ENCODE measurements around the gene LYPD6B.
A peak's percentile ranks its signal among the peaks of the same experiment; 100 is the strongest.

The LYPD6B gene

DNA sequence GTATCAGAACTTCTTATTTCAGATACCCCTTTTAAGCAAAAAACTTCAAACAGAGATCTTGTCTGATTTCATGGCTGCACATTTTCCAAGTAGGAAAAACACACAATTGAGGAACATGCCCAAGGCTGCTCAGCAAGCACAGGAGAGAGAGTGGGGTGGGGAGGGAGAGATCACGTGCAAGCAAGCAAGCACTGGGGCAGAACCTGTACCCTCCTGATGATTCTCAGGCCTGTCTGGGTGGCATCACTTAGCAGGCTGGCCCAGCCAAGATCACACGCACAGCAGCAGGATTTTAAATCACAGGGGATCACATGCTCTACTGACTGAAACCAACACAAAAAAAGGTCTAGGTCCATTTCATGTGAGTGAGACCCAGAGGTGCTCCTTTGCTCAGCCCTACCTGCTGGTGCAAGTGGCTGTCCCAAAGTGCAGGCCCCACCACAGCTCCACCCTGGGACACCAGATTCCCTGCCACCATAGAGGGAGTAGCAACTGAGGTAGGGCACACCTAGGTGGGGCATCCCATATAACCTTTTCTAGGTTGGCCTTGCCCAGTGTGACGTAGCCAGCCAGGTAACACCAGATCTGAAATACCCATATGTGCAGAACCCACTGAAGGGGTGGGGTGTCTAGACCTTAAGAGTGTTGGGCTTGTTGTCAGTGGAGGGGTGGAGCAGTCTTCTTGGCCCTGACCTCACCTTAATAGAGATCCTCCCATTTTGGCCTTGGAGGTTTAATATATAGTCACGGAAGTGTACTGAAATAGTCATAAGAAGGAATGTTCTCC lies 1.8 kb upstream of the LYPD6B start:
- Mint-ChIP-seq H3K36me3 (ENCODE audit: low read depth) (no peaks in the 10 kb centered on the region), H3K4me1 (peaks cover 49% of the 10 kb centered on the region), H3K27me3 (ENCODE audit: low read depth, poor library complexity) (peaks cover 22% of the 10 kb centered on the region), H3K9me3 (no peaks in the 10 kb centered on the region), H3K27ac (no peak overlapping the region), H3K4me3 (peak overlapping the region; percentile 69)
- DNase-seq = no peak
- TF ChIP-seq CTCF (IDR thresholded peaks at IDR 0.05) = no peak

- peaks cover 39% of the 10 kb centered on the region for H3K4me1 Mint-ChIP-seq
Measured at GRCh38 chr2:149037851-149038250, 648 bp upstream of the LYPD6B start.

GRCh38 chr2:149039213-149039724 lies 770 bp downstream of the LYPD6B start:
- peaks cover under 1% of the 10 kb centered on the region for H3K9me3 Mint-ChIP-seq
- DNase-seq = no peak

More at GRCh38 chr2:149037851-149038250, 648 bp upstream of the LYPD6B start:
- no peak overlapping the region for H3K27ac Mint-ChIP-seq
- H3K36me3 Mint-ChIP-seq (ENCODE audit: low read depth) = no peaks in the 10 kb centered on the region
- no peak for DNase-seq
- H3K4me3 Mint-ChIP-seq = peak overlapping the region; percentile 79
- no peak for TF ChIP-seq CTCF (IDR thresholded peaks at IDR 0.05)
- peaks cover 25% of the 10 kb centered on the region for H3K27me3 Mint-ChIP-seq (ENCODE audit: low read depth, poor library complexity)
- no peaks in the 10 kb centered on the region for H3K9me3 Mint-ChIP-seq

DNA sequence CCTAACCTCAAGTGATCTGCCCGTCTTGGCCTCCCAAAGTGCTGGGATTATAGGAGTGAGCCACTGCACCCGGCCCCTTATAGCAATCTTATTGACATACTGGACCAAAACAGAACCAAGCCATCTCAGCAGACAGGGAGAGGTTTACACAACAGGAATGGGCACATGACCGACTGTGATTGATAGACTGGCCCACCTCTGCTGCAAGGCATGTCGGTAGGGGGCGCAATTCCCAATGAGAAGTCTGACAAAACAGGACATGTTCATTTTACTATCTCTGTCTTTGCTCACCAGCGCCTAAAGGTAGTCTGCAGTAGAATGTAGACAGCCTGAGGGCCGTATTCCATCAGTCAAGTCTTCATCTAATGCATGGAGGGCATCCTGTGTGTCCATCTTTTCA lies 2.0 kb downstream of the LYPD6B start:
- peak overlapping the region; percentile 80 for H3K4me3 Mint-ChIP-seq
- DNase-seq = peak; percentile 40
- H3K4me1 Mint-ChIP-seq = peaks cover 19% of the 10 kb centered on the region
- H3K27ac Mint-ChIP-seq = no peak overlapping the region
- TF ChIP-seq CTCF (IDR thresholded peaks at IDR 0.05) = peak; percentile 40
- peaks cover 12% of the 10 kb centered on the region for H3K9me3 Mint-ChIP-seq
- peaks cover 25% of the 10 kb centered on the region for H3K27me3 Mint-ChIP-seq (ENCODE audit: low read depth, poor library complexity)
- H3K36me3 Mint-ChIP-seq (ENCODE audit: low read depth) = peaks cover 10% of the 10 kb centered on the region

More at GRCh38 chr2:149039213-149039724, 770 bp downstream of the LYPD6B start:
- Mint-ChIP-seq H3K4me1 (peaks cover 25% of the 10 kb centered on the region), H3K4me3 (peak overlapping the region; percentile 80), H3K27me3 (ENCODE audit: low read depth, poor library complexity) (peaks cover 25% of the 10 kb centered on the region), H3K27ac (no peak overlapping the region), H3K36me3 (ENCODE audit: low read depth) (peaks cover 1% of the 10 kb centered on the region)
- TF ChIP-seq CTCF (IDR thresholded peaks at IDR 0.05) = no peak

GRCh38 chr2:149041482-149041881 lies 3.0 kb downstream of the LYPD6B start:
- no peak for TF ChIP-seq CTCF (IDR thresholded peaks at IDR 0.05)
- Mint-ChIP-seq H3K4me1 (peaks cover 16% of the 10 kb centered on the region), H3K4me3 (no peak overlapping the region), H3K9me3 (peaks cover 22% of the 10 kb centered on the region), H3K36me3 (ENCODE audit: low read depth) (peaks cover 21% of the 10 kb centered on the region), H3K27ac (peak overlapping the region; percentile 18), H3K27me3 (ENCODE audit: low read depth, poor library complexity) (peaks cover 25% of the 10 kb centered on the region)
- no peak for DNase-seq
